HG02981 (cell line): ENCODE results near the gene HUS1B.

Experiments used
- ATAC-seq: cut with Tn5 transposase; IDR thresholded peaks from one replicate; pipeline ENCODE4 v1.9.1; 2021; ENCODE audit warnings: mild to moderate bottlenecking, moderate library complexity; ENCODE audit not compliant: unreplicated experiment

The HUS1B gene

GRCh38 chr6:624979-625378, 31.9 kb downstream of the HUS1B start:
- no peak for ATAC-seq

GRCh38 chr6:622462-622861, 34.4 kb downstream of the HUS1B start:
- no peak for ATAC-seq

DNA sequence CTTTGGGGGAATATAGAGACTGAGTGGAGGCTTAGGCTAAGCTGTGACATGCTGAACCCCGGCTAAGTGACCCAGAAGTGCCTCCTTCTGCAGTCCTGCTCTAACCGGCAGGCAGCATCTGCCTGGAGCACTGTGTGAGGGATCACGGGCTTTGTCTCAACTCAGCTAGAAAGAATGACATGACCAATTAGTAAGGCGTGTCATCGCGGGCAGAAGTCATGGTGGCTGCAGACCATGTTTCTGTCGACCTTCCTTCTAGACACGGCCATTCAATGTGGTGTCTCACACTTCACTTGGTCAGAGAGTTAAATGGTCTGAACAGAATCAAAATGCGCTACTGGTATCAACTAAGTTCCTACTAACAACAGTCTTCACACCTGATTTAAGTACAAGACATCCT, 35.0 kb downstream of the HUS1B start:
- ATAC-seq: no peak

DNA sequence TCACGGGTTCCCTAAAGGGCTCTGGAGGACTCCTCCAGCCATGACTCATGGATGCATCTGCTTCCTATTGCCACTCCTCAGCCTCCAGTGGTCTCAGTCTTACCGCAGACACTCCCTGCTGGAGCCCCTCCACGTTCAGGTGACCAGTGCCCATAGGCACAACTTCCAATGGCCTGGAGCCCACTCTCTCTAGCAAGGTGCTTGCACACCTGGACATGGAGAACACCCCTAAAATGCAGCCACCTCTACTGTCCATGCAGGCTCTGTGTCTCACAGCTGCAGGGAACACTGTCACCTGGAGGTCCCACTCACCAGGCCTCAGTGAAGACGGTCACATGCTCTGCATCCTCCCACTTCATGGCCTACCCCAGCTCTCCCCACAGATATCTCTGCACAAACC, 36.0 kb downstream of the HUS1B start:
- no peak for ATAC-seq

DNA sequence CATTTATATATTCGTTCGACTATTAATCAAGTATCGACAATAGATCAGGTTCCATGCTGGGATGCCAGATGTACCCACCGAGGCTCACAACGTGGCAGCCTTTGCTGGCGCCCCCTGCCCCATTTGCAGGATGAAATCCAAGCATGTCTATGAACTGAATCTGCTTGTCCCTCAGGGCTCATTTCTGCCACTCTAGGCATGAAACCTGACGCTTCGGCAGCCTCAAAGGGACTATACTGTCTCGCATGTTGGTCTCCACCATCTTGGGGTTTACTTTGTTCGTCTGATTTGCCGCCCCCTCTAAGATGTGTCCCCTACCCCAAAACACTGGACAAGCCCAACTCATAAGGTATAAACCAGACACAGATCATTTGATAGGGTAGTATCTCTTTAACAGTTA, 36.7 kb downstream of the HUS1B start:
- no peak for ATAC-seq

DNA sequence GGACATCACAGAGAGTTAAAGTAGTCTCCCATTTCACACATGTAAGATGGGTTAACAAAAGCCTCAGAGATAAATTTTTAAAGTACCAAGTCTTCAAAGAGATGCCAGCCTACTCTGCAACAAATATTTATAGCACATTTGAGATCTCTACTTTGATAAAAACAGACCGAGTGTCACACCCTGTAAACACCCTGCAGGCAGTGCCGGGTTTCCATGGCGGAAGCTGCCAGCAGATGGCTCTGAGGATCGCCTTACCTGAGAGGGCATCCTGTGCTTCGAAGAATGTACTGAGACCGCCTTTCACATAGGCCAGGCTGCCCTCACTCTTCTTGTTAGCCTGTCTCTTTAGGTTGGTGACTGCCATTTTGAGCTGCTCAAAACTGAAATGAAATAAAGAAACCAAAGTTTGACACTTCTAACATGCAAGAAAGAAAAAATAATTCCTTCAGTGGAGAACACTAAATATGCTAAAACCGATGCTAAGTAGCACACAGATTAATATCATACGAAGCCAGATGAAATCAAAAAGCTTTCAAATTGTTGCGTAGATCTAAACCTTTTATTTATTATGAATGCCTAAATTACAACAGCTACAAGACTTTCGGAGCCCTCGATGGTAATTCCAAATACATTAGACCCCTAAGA, 39.3 kb downstream of the HUS1B start:
- ATAC-seq: no peak

GRCh38 chr6:613981-614380, 42.9 kb downstream of the HUS1B start:
- ATAC-seq: no peak

DNA sequence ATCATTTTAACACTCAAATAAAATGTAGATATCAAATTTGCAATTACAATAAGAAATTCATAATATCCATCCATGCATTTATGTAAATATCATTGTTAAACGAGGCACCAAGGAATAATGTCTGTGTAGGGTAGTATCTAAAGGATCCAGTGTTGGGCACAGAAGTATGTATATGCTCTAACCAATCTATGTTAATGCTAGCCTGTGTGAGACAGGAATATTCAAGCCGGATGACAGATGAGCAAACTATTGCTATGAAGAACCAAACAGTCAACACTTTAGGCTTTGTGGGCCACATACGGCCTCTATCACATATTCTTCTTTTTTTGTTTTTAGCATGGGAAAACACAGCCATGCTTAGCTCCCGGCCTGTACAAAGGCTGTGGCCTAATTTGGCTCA, 45.0 kb downstream of the HUS1B start:
- ATAC-seq: no peak

- no peak for ATAC-seq
Observed at GRCh38 chr6:610882-611281, 46.0 kb downstream of the HUS1B start.

DNA sequence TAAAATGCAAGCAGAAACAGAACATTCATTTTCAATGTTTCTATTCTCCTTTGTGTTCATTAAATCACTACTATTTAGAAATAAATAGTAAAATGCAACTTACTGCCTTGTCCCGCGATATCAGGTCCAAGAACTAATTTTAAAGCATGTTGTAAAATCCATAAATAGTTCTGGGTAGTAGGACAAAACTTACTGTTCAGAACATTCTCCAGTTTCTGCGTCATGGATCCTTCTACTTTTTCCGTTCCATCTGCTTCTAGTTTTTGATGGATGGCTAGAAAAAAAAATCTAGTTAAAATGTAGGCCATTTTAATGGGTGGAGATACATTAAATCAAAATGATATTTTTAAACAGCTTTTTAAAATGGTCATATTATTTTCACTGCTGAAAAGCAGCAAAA, 47.0 kb downstream of the HUS1B start:
- ATAC-seq: no peak

DNA sequence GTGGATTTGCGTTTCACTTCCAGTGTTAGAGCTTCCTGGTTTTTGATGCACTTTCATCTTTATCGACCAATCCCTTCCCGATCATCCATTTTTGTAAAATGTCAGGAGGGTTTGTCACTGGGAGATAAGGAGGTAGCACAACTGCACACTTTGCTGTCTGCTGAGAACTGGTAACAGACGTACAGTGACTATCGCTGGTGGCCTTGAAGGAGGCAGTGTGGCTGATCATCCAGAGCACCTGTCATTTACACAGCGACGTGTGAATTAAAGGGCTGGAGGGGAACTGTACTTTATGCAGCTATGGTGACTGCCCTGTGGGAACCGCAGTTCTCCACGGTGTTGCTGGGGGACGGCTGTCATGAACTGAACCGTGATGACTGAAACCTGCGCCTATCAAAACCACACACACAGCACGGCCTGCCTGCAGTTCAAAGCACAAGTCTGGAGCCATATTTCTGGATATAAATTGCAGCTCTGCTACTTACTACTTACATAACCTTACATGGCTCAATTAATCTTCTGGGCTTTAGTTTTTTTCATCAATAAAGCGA, 50.0 kb downstream of the HUS1B start:
- no peak for ATAC-seq
